Esophagus squamous epithelium (tissue), 5 donors: ENCODE data around the gene OLIG1. TPM values are rescaled to one million over a fixed set of nuclear protein-coding genes. Genes with fewer than 3 reads are reported as not detected.

Experiments
- DNase-seq: peaks from one replicate; lab custom pipeline; 2025; lab: John Stamatoyannopoulos, UW
- H3K27ac ChIP-seq, 4 donors: fragments of 200-600 bp; sonication (generic); one replicate each; pipeline ENCODE4 v1.5.1; 2016 to 2019; ENCODE audit warnings: mild to moderate bottlenecking in 1 of 4
- H3K27me3 ChIP-seq, 4 donors: fragments of 200-600 bp; sonication (generic); 1 replicate in 3 of 4; 2 replicates in 1 of 4; pipeline versions ENCODE4 v1.5.1 to v1.6.0; 2017 to 2021; ENCODE audit warnings: antibody characterized with exemption in 1 of 4
- H3K36me3 ChIP-seq, 3 donors: fragments of 200-600 bp; sonication (generic); one replicate each; pipeline ENCODE4 v1.5.1; 2016 to 2019
- H3K4me1 ChIP-seq, 3 donors: fragments of 200-600 bp; sonication (generic); one replicate each; pipeline ENCODE4 v1.5.1; 2017 to 2019
- H3K4me3 ChIP-seq, 4 donors: fragments of 200-600 bp; sonication (generic); 1 replicate in 3 of 4; 2 replicates in 1 of 4; pipeline ENCODE4 v1.5.1; 2016 to 2019; ENCODE audit warnings: mild to moderate bottlenecking in 2 of 4, moderate library complexity in 1 of 4
- H3K9me3 ChIP-seq, 3 donors: fragments of 200-600 bp; sonication (generic); one replicate each; pipeline ENCODE4 v1.5.1; 2016 to 2019
- POLR2A ChIP-seq, 4 donors: fragments of 450-650 bp; IDR thresholded peaks; one replicate each; pipeline ENCODE4 v1.6.1; 2017; ENCODE audit warnings: antibody characterized with exemption in 4 of 4, mild to moderate bottlenecking in 4 of 4, moderate library complexity in 3 of 4
- WGBS, 2 donors: methylation state at CpG; one replicate each; pipeline ENCODE4 v1.1.5; 2018; 5-methylcytosine and 5-hydroxymethylcytosine counted together
- intact Hi-C: fragments of 100-400 bp; cut with DNase I; formaldehyde crosslinking; loops from one replicate; pipeline ENCODE4 v1.15.0; 2022
- total RNA-seq, 4 donors: library from RNA; depleted of rRNA; stranded (reverse); fragments of >200 nt; gene quantifications; one replicate each; pipeline ENCODE4 v1.1.0, GENCODE V29; 2016
- TF ChIP-seq, protein P1 (sequence below), 6 experiments: fragments of 450-650 bp in 4 of 6; fragments of 200-600 bp in 2 of 6; sonication (generic) in 2 of 6; IDR thresholded peaks; one replicate each; pipeline ENCODE4 v1.5.1; 2016 to 2019; ENCODE audit warnings: antibody characterized with exemption in 6 of 6, mild to moderate bottlenecking in 4 of 6, moderate library complexity in 4 of 6
- donor health status: DM: yes; HTN: yes; CAD: no.

Gene OLIG1
- total RNA-seq, 4 donors from 2014 or later = not detected

GRCh38 chr21:33111577-33111976, 41.6 kb downstream of the OLIG1 start:
- TF ChIP-seq POLR2A (IDR thresholded peaks at IDR 0.05) = no peak
- TF ChIP-seq, protein P1, sequence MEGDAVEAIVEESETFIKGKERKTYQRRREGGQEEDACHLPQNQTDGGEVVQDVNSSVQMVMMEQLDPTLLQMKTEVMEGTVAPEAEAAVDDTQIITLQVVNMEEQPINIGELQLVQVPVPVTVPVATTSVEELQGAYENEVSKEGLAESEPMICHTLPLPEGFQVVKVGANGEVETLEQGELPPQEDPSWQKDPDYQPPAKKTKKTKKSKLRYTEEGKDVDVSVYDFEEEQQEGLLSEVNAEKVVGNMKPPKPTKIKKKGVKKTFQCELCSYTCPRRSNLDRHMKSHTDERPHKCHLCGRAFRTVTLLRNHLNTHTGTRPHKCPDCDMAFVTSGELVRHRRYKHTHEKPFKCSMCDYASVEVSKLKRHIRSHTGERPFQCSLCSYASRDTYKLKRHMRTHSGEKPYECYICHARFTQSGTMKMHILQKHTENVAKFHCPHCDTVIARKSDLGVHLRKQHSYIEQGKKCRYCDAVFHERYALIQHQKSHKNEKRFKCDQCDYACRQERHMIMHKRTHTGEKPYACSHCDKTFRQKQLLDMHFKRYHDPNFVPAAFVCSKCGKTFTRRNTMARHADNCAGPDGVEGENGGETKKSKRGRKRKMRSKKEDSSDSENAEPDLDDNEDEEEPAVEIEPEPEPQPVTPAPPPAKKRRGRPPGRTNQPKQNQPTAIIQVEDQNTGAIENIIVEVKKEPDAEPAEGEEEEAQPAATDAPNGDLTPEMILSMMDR (IDR thresholded peaks at IDR 0.05) = no peak
- intact Hi-C loops = no loop called here
- Histone ChIP-seq H3K4me3 (no peak overlapping the region), H3K9me3 (no peaks in the 10 kb centered on the region), H3K4me1 (peaks cover 3 to 23% (median 5%) of the 10 kb centered on the region in 3 donors), H3K27ac (no peak overlapping the region), H3K27me3 (peaks cover 0 to 96% (median 9%) of the 10 kb centered on the region in 4 donors), H3K36me3 (no peaks in the 10 kb centered on the region)
- no peak for DNase-seq
- WGBS, 2 donors = 50 to 68% methylated on average over 6 of the region's 6 CpGs

DNA sequence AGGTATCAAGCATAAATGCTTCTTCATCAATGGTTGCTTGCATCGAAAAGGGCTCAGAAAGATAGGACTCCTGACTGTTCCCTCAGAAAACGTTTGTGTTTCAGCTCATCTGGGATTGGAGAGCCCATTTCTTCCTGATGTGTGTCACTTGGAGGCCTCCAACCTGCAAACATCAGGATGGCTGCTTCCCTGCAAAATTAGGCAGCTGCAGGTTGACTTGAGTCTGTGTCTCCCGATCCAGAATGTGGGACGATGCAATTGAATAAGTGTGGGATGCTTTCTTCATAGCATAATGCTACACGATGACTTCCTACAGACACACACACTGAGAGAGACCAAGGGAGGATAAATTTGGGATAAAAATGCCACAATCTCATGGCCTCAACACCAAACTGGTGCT, 42.2 kb downstream of the OLIG1 start:
- peaks cover 0 to 96% (median 9%) of the 10 kb centered on the region in 4 donors for H3K27me3 ChIP-seq
- TF ChIP-seq POLR2A (IDR thresholded peaks at IDR 0.05) = no peak
- TF ChIP-seq, protein P1 (IDR thresholded peaks at IDR 0.05) = no peak
- peaks cover 3 to 23% (median 5%) of the 10 kb centered on the region in 3 donors for H3K4me1 ChIP-seq
- intact Hi-C loops = no loop called here
- no peak for DNase-seq
- H3K9me3 ChIP-seq = no peaks in the 10 kb centered on the region
- H3K4me3 ChIP-seq = no peak overlapping the region
- H3K36me3 ChIP-seq = no peaks in the 10 kb centered on the region
- 16 to 31% methylated on average over 3 to 4 of the region's 5 CpGs for WGBS, 2 donors
- H3K27ac ChIP-seq = no peak overlapping the region

DNA sequence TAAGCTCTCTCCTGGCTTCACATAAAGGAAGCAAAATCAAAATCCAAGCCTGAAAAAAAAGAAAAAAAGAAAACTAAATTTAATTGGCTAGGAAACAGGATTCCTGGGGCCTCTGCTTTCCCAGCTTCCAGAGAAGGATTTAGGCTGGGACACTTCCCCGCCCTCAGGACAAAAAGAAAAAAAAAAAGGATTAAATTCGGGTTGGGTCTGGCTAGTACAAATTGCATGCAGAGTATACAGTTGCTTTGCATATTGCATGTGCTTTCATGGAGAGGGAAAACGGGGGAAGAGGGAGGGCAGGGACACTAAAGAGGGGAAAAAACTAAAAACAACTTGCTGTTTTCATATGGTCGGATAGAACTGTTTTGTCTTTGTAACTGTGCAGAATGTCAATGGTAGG, 42.7 kb downstream of the OLIG1 start:
- peaks cover 0 to 97% (median 9%) of the 10 kb centered on the region in 4 donors for H3K27me3 ChIP-seq
- 15 to 18% methylated on average over 4 of the region's 4 CpGs for WGBS, 2 donors
- DNase-seq = no peak

DNA sequence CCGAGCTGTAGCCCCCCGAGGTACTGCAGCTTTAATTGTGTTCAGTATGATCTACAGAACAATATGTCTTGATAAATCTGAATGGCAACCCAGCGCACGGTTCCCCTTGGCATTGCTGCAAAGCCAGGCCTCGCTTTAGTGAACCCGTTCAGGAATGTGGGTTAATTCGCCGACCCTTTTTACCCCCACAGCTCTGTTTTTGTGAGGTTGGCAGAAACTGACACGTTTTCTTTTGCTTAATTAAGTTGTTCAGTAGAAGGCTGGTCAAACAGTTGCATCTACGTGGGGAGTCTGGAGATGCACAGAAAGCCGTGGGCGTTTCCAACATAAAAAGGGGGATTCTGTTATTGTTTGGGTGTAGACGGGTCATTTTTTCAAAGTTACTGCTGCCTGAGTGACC, 43.2 kb downstream of the OLIG1 start:
- Histone ChIP-seq H3K27me3 (peaks cover 0 to 97% (median 9%) of the 10 kb centered on the region in 4 donors), H3K9me3 (no peaks in the 10 kb centered on the region), H3K4me1 (peaks cover 3 to 23% (median 5%) of the 10 kb centered on the region in 3 donors), H3K36me3 (no peaks in the 10 kb centered on the region), H3K4me3 (no peak overlapping the region), H3K27ac (no peak overlapping the region)
- intact Hi-C loops = no loop called here
- TF ChIP-seq POLR2A (IDR thresholded peaks at IDR 0.05) = no peak
- TF ChIP-seq, protein P1 (IDR thresholded peaks at IDR 0.05) = no peak
- 54 to 59% methylated on average over 11 to 13 of the region's 13 CpGs for WGBS, 2 donors
- no peak for DNase-seq

More for the DNA sequence above, 42.7 kb downstream of the OLIG1 start:
- Histone ChIP-seq H3K4me3 (no peak overlapping the region), H3K9me3 (no peaks in the 10 kb centered on the region), H3K4me1 (peaks cover 3 to 23% (median 5%) of the 10 kb centered on the region in 3 donors), H3K27ac (no peak overlapping the region), H3K36me3 (no peaks in the 10 kb centered on the region)
- TF ChIP-seq, protein P1 (IDR thresholded peaks at IDR 0.05) = no peak
- no peak for TF ChIP-seq POLR2A (IDR thresholded peaks at IDR 0.05)
- intact Hi-C loops = no loop called here

GRCh38 chr21:33114276-33114675, 44.3 kb downstream of the OLIG1 start:
- intact Hi-C loops = no loop called here
- Histone ChIP-seq H3K4me1 (peaks cover 2 to 20% (median 5%) of the 10 kb centered on the region in 3 donors), H3K4me3 (no peak overlapping the region), H3K36me3 (no peaks in the 10 kb centered on the region), H3K9me3 (no peaks in the 10 kb centered on the region), H3K27ac (no peak overlapping the region), H3K27me3 (peaks cover 0 to 96% (median 7%) of the 10 kb centered on the region in 4 donors)
- no peak for DNase-seq
- TF ChIP-seq, protein P1 (IDR thresholded peaks at IDR 0.05) = no peak
- TF ChIP-seq POLR2A (IDR thresholded peaks at IDR 0.05) = no peak
- 100% methylated on average over 1 to 2 of the region's 3 CpGs for WGBS, 2 donors
